G401 (cell line): Measurements from ENCODE around the gene C1orf94. TPM values are rescaled to one million over a fixed set of nuclear protein-coding genes. Genes with fewer than 3 reads are reported as not detected.

Experiments
- DNase-seq: peaks from one replicate; pipeline ENCODE4 v3.0.0-alpha.2; 2015; ENCODE audit warnings: low spot score
- in situ Hi-C: cut with HindIII; loops from 2 replicates; pipeline ENCODE4 v1.10.0; 2016; ENCODE audit warnings: low sequenced_read_pairs, mixed read lengths
- total RNA-seq: library from RNA; depleted of rRNA; stranded (reverse); fragments of >200 nt; shearing (Covaris generic); gene quantifications from 2 replicates; pipeline ENCODE4 v1.2.3, GENCODE V29; 2014; rRNA removed

Gene C1orf94
- total RNA-seq, 1 experiment from 2014 or later, result not detected

DNA sequence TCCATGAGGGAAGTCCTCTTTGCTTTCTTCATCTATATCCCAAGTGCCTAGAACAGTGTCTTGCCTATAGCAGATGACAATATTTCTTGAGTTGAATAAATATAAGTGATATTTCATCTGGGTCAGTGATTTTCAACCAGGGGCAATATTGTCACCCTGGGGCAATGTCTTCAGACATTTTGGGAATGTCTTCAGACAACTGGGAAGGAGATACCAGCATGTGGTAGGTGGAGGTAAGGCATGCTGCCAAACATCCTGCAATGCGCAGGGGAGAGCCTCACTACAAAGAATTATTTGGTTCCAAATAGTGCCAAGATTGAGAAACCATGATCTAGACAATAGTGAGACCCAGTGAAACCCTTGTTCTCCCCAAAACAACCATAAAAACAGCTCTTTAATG is 54.7 kb downstream of the C1orf94 start:
- in situ Hi-C loops, result no loop called here
- DNase-seq, result no peak

- in situ Hi-C loops, result no loop called here
Measured at GRCh38 chr1:34235594-34235993, 58.9 kb downstream of the C1orf94 start.

GRCh38 chr1:34236089-34236488 is 59.4 kb downstream of the C1orf94 start:
- in situ Hi-C loops, result no loop called here
- no peak for DNase-seq

More at GRCh38 chr1:34235594-34235993, 58.9 kb downstream of the C1orf94 start:
- no peak for DNase-seq

- in situ Hi-C loops, result no loop called here
- DNase-seq, result no peak
Measured at GRCh38 chr1:34237151-34237815, 60.6 kb downstream of the C1orf94 start.

DNA sequence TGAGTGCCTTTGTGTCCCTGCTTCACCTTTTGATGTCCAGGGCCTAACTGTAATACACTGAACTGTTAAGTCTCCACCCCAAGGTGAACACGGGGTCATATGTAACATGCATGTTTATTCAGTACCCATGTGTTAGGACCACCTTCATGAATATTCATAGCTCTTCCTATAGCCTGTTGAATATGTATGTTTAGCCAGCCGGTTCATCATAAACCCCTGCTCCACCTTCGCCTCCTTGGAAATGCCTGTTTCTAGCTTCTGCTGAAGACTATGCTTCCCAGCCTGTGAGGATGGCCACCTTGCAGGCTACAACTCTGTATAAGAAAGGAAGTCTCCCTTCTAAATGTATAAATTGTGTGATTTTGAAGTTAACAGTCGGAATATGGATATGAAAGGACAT is 69.3 kb downstream of the C1orf94 start:
- in situ Hi-C loops, result no loop called here
- DNase-seq, result no peak

DNA sequence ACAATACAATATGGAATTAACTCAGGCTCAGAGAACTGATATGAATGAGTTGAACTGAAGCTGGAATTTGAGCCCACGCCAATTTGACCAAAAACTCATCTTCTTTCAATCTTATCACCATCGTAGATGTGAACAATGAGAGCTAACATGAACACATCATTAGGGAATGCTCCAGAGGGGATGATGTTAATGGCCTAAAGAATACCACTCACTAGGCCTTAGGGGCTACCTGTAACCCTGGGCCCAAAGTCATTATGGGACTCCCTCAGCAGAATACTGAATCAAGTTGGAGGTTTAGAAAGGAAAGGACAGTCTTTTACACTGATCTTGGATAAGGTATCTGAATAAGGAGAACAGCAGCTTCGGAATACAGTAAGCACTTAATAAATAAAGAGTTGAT is 73.6 kb downstream of the C1orf94 start:
- DNase-seq, result no peak
- in situ Hi-C loops, result no loop called here

DNA sequence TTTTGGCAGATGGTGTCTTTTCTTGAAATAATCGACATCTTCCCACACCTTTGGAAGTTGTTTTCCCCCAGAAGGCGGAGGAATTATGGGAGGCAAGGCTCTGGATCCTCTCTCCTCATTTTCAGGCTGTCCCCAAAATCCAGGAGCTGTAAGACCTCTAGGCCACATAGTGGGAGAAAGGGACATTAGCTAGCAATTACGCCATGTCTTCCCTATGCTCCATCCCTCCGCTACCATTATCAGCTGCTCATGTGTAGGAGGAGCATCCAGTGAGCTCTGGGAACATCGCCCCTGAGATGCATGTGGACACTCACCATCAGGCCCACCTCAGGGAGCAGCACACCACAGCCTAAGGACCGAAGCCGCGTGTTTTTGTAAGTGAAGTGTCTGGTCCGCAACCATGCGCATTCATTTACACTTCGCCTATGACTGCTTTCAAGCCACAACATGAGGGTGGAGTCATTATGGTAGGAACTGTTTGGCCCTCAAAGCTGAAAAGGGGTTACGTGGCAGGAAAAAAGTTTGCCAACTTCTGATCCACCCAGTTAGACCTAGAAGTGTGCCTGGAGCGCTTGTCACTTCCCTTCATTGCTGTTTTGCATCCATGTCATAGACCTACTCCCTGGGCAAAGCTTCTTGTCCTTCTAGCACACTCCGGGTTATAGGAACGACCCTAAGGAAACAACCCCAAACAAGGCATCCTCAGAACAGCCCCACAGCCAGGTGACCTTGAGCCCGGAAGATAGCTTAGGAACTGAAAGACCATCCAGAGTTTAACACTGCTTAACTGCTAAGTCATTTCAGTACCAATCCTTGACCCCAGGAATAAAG is 85.5 kb downstream of the C1orf94 start:
- in situ Hi-C loops, result no loop called here
- no peak for DNase-seq

- no peak for DNase-seq
- in situ Hi-C loops, result no loop called here
Measured at GRCh38 chr1:34262921-34263320, 86.2 kb downstream of the C1orf94 start.

DNA sequence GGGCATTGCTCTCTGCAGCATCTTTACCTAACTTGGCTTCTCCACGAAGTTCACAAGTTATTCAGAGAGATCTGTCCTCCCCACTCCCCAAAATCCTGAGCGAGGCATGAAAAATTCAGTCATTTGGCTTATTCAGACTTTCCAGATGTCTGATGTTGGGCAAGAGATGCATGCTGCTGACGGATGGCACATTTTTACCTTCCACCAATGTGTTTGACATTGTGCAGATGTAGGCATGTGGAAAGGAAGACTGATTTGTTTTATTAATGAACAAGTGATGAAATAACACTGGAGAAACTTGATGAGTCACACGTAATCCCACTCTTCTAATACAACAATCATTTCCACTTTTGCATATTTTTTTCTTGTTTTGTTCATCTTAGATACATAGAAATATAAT is 86.7 kb downstream of the C1orf94 start:
- in situ Hi-C loops, result no loop called here
- no peak for DNase-seq

GRCh38 chr1:34265396-34265795 is 88.7 kb downstream of the C1orf94 start:
- DNase-seq, result no peak
- in situ Hi-C loops, result no loop called here

DNA sequence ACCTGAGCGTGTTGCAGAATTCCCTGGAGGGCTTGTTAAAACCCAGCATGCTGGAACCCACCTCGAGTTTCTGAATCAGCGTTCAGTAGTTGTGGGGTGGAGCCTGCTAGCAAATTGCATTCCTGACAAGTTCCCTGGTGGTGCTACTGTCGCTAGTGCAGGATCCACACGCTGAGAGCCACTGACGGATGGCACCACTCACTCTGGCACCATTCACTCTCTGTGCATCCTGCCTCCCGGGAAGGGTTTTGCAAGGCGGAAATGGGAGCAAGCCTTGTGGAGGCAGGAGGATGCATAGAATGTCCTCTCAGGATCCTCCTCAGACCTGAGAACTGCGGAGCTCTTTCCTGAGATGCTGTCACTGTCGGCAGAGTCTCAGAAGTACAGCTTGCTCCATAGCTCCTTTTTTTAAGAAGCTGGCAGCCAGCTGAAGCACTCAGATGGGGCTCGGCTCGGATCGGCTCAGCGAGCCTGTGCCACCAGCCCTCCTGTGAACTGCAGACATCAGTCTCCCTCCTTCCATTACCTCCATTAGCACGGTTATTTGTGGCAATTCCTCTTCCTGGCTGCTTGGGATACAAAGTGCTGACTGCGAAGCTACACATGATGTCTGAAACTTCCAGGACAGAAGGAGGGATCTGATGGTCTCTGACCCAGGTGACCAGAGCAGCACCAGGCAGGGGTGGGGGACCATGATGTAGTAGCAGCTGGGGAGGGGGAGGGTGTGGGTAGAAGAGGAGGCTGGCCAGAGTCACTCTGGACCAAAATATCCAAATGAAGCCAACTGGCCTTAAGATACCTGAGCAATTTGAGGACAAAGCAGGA is 89.6 kb downstream of the C1orf94 start:
- DNase-seq, result no peak
- in situ Hi-C loops, result no loop called here

DNA sequence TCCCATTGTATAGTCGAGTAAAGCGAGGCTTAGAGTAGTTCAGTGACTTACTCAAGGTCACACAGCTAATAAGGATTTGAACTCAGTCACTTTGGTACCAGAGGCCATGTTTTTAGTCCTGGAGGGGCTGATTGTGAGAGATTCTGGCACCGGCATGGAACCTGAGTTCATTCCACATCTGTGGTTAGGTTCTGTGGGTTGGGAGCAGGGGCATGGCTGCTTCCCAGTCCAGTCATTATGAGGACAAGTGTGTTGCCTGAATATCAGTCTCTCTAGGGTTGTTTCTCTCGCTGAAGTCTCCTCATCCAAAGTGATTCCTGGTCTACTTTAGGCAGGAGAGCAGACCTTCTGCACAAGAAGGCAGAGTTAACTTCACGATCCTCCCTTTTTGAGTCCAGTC is 90.6 kb downstream of the C1orf94 start:
- DNase-seq, result no peak
- in situ Hi-C loops, result no loop called here

DNA sequence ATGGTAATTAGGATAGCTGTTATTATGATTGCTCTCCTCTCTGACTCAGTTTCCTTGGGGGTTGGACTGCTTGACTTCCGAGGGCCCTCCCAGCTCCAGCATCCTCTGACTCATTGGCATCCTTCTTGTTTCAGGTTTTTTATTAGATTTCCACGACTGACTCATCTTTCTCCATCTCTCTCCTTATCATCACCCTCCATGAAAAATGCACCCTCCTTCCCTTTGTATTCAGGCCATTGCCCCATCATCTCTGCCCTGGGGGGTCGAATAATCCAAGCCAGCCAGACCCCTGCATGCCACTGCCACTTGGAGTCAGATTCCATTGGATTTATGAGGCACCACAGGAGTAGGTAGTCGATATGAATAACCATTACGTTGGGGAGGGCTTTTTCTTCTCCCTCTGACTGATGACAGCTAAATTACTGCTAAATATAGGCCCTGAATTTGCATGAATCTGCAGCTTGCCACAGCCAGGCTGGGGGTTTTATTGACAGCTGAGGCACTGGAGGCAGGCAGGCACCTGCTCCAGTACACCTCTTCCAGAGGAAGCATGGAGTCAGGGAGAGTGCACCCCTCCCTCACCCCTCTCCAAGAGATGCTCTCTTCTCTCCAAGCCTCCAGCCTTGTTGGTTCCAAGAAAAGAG is 91.7 kb downstream of the C1orf94 start:
- DNase-seq, result no peak
- in situ Hi-C loops, result no loop called here

Other genes starting within 250 kb of the C1orf94 start
- gene CSMD2, start 11.7 kb upstream of the C1orf94 start, total RNA-seq, result not detected in 2 replicates